K562 (cell line): Measurements from ENCODE around the gene TXLNB. TPM values are rescaled to one million over a fixed set of nuclear protein-coding genes. Genes with fewer than 3 reads are reported as not detected.

ENCODE experiments used
- ATAC-seq: fragments of 200-7000 bp; cut with Tn5 transposase; 3 replicates; pipeline ENCODE4 v1.9.1; 2020; ENCODE audit warnings: moderate library complexity
- BruUV-seq: library from RNA; stranded (reverse); fragments of 400-500 nt; replicated peaks from 2 replicates; lab custom pipeline; 2021; lab: Mats Ljungman, UMichigan
- CTCF ChIA-PET: fragments of 300-600 bp; formaldehyde crosslinking; extraction: SDS; loops from one replicate; lab custom pipeline; 2021; ENCODE audit warnings: low intra/inter-chr PET ratio; lab: Yijun Ruan, JAX
- POLR2A ChIA-PET: fragments of 300-600, 350-650 bp; sonication (Branson Sonifier 250); formaldehyde crosslinking; extraction: SDS; loops from one replicate; lab custom pipeline; 2021; ENCODE audit warnings: antibody characterized with exemption, inconsistent platforms; lab: Yijun Ruan, JAX
- DNase-seq, 4 experiments: peaks; one replicate each; pipeline versions ENCODE4 v3.0.0 to v3.0.0-alpha.2; 2011 to 2018; ENCODE audit warnings: low spot score in 3 of 4, mixed read lengths in 3 of 4; ENCODE audit errors: extremely low read depth in 1 of 4
- FAIRE-seq: peaks from 2 replicates; lab custom pipeline; 2011; peaks lifted over from hg19 to GRCh38; lab: Jason Lieb, UNC
- H2AFZ ChIP-seq: 2 replicates; pipeline ENCODE4 v1.6.0; 2011; ENCODE audit warnings: low read depth, low read length, control low read depth, inconsistent platforms
- H3K27ac ChIP-seq: fragments of 200-600 bp; 3 replicates; pipeline ENCODE4 v1.8.0; 2011; ENCODE audit warnings: low read depth, mild to moderate bottlenecking, control low read depth, inconsistent platforms, low read length, moderate library complexity, mixed read lengths; ENCODE audit errors: extremely low read depth
- H3K27me3 ChIP-seq, 2 experiments: fragments of 300-600 bp in 1 of 2; 2 replicates in 1 of 2; 3 replicates in 1 of 2; pipeline versions ENCODE4 v1.6.0 to v1.8.0; 2011; ENCODE audit warnings: inconsistent platforms in 2 of 2, low read length in 2 of 2, mild to moderate bottlenecking in 1 of 2, mixed read lengths in 1 of 2, moderate library complexity in 1 of 2; ENCODE audit not compliant: control insufficient read depth in 2 of 2, insufficient read depth in 2 of 2
- H3K36me3 ChIP-seq: fragments of 300-600 bp; 3 replicates; pipeline ENCODE4 v1.8.0; 2011; ENCODE audit warnings: mild to moderate bottlenecking, low read length, inconsistent platforms; ENCODE audit not compliant: control insufficient read depth, insufficient read depth
- H3K4me1 ChIP-seq, 2 experiments: fragments of 200-600 bp in 1 of 2; replicated peaks in 1 of 2; 2 replicates in 1 of 2; 3 replicates in 1 of 2; pipeline versions ENCODE4 v1.5.1 to v1.8.0; 2011; ENCODE audit warnings: inconsistent platforms in 2 of 2, low read length in 2 of 2, mild to moderate bottlenecking in 1 of 2, mixed read lengths in 1 of 2, moderate library complexity in 1 of 2; ENCODE audit not compliant: control insufficient read depth in 2 of 2, insufficient read depth in 2 of 2
- H3K4me2 ChIP-seq: 2 replicates; pipeline ENCODE4 v1.6.1; 2011; ENCODE audit warnings: low read length, control low read depth, inconsistent platforms, mixed read lengths; ENCODE audit not compliant: insufficient read depth
- H3K4me3 ChIP-seq: fragments of 200-600 bp; sonication (generic), shearing (Covaris generic); 2 replicates; pipeline ENCODE4 v1.5.1; 2016; ENCODE audit warnings: control low read depth, inconsistent platforms
- H3K79me2 ChIP-seq: fragments of 200-600 bp; 3 replicates; pipeline ENCODE4 v1.8.0; 2011; ENCODE audit warnings: low read length, inconsistent platforms; ENCODE audit not compliant: control insufficient read depth, insufficient read depth
- H3K9ac ChIP-seq, 2 experiments: 2 replicates each; pipeline versions ENCODE4 v1.6.0 to v1.6.1; 2011; ENCODE audit warnings: low read depth in 2 of 2, low read length in 2 of 2, control low read depth in 1 of 2, inconsistent platforms in 1 of 2, mild to moderate bottlenecking in 1 of 2, mixed read lengths in 1 of 2; ENCODE audit not compliant: insufficient read depth in 1 of 2
- H3K9me1 ChIP-seq: one replicate; pipeline ENCODE4 v1.6.0; 2011; ENCODE audit warnings: inconsistent platforms, mild to moderate bottlenecking, low read length, moderate library complexity; ENCODE audit not compliant: control insufficient read depth, insufficient read depth
- H3K9me3 ChIP-seq: replicated peaks from 2 replicates; pipeline ENCODE4 v1.5.1; 2011; ENCODE audit warnings: low read depth, low read length, inconsistent platforms; ENCODE audit not compliant: control insufficient read depth, insufficient read depth
- H4K20me1 ChIP-seq: replicated peaks from 2 replicates; pipeline ENCODE4 v1.6.1; 2011; ENCODE audit warnings: low read length, inconsistent platforms, mixed read lengths; ENCODE audit not compliant: control insufficient read depth, insufficient read depth
- BCOR ChIP-seq: fragments of 450-650 bp; IDR thresholded peaks from 2 replicates; pipeline ENCODE4 v1.6.1; 2016
- DMBX1 ChIP-seq: fragments of 250-450 bp; sonication (Bioruptor Pico); IDR thresholded peaks from 2 replicates; pipeline ENCODE4 v1.8.0; 2022; ENCODE audit warnings: inconsistent platforms, mild to moderate bottlenecking, moderate library complexity, borderline replicate concordance
- NFIC ChIP-seq: fragments of 450-650 bp; IDR thresholded peaks from 2 replicates; pipeline ENCODE4 v1.6.1; 2017; ENCODE audit warnings: mild to moderate bottlenecking, inconsistent platforms
- WGBS: fragments of 100-300 bp; shearing (Covaris generic); methylation state at CpG from one replicate; pipeline ENCODE4 v1.1.6; 2016; ENCODE audit warnings: low coverage, mixed read lengths; ENCODE audit not compliant: insufficient coverage; ENCODE audit errors: missing lambda C conversion rate; 5-methylcytosine and 5-hydroxymethylcytosine counted together
- in situ Hi-C: fragments of 300-500 bp; cut with MboI; formaldehyde crosslinking; loops from 4 replicates; pipeline ENCODE4 v1.15.0; 2018; ENCODE audit warnings: inconsistent platforms, mixed read lengths
- intact Hi-C: fragments of 100-400 bp; cut with micrococcal nuclease; formaldehyde crosslinking; loops from 2 replicates; pipeline ENCODE4 v1.14.2; 2022
- polyA plus RNA-seq, 8 experiments: library from polyadenylated mRNA; depleted of rRNA in 4 of 8; stranded (reverse) in 5 of 8; unstranded in 3 of 8; fragments of >200 nt; fragmentation: Nextera tagmentation in 2 of 8; fragmentation: Illumina TruSeq in 1 of 8; extraction: Ambion mirVana in 2 of 8; extraction: Trizol in 1 of 8; gene quantifications; 2 replicates each; pipeline versions ENCODE4 v1.2.1 to v1.2.3, GENCODE V29; 2011 to 2014; ENCODE audit warnings: inconsistent platforms in 1 of 8, missing spikeins in 1 of 8
- total RNA-seq, 7 experiments: library from RNA; depleted of rRNA in 6 of 7; stranded (reverse); fragments of >200 nt in 6 of 7; fragmentation: Illumina TruSeq in 2 of 7; extraction: Trizol in 2 of 7; gene quantifications; 2 replicates each; pipeline versions ENCODE4 v1.2.1 to v1.2.3, GENCODE V29; 2011 to 2021; ENCODE audit warnings: low replicate concordance in 1 of 7
- TF ChIP-seq, protein P1 (sequence below): fragments of 250-450 bp; sonication (Bioruptor Pico); IDR thresholded peaks from 2 replicates; pipeline ENCODE4 v1.9.0; 2021; ENCODE audit warnings: mild to moderate bottlenecking

TXLNB gene
- total and polyA plus RNA-seq, 9 of the 15 experiments (the other 6 are each of a cell fraction or from before 2014, with no cell fraction given): not detected

DNA sequence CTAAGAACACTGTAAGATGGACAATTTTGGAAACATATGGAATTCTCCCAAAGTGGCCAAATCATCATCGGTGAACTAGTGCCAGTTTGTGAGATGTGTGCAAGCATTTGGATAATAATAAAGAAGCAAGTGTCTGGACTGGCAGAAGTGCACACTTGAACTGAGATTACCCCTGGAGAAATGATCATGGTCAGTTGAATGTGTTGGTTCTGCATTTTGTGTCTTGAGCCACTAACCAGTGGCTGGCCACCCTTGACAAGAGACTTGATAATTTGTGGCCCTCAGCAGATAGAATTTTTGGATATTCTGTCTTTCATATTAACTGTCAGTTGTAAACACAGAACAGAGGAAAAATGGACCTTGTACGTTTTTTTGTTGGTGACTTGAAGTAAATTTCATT lies 45.2 kb upstream of the TXLNB start:
- WGBS: 14% methylated on average over 2 of the region's 2 CpGs
- intact Hi-C loops: no loop called here
- FAIRE-seq (no peak), ATAC-seq (no peak), DNase-seq (no peak)
- TF ChIP-seq BCOR: no peak
- TF ChIP-seq, protein P1, sequence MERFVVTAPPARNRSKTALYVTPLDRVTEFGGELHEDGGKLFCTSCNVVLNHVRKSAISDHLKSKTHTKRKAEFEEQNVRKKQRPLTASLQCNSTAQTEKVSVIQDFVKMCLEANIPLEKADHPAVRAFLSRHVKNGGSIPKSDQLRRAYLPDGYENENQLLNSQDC (CRISPR knock-in tag): no peak
- no peak overlapping the region for H3K9ac ChIP-seq
- peaks cover 5 to 24% of the 10 kb centered on the region in 2 experiments for H3K27me3 ChIP-seq
- no peak overlapping the region for H3K4me3 ChIP-seq
- no peak overlapping the region for H3K27ac ChIP-seq
- ChIA-PET CTCF (no interaction called here), POLR2A (interaction anchor here (0.6 to 1.4 kb wide), 3 partner anchors 18 to 932 kb away, joined by 3 to 4 read pairs (median 4); no protein-coding TSS in a partner anchor)
- no peaks in the 10 kb centered on the region for H3K9me1 ChIP-seq
- no peaks in the 10 kb centered on the region for H4K20me1 ChIP-seq
- H2AFZ ChIP-seq: no peak overlapping the region
- H3K4me2 ChIP-seq: no peak overlapping the region
- H3K36me3 ChIP-seq: no peaks in the 10 kb centered on the region
- H3K4me1 ChIP-seq: no peaks in the 10 kb centered on the region
- in situ Hi-C loops: no loop called here
- BruUV-seq: no TSS peak
- no peaks in the 10 kb centered on the region for H3K79me2 ChIP-seq
- H3K9me3 ChIP-seq: no peaks in the 10 kb centered on the region

GRCh38 chr6:139336488-139336887 lies 44.7 kb upstream of the TXLNB start:
- no peak overlapping the region for H3K4me3 ChIP-seq
- FAIRE-seq (no peak), ATAC-seq (no peak), DNase-seq (no peak)
- H3K9me3 ChIP-seq: no peaks in the 10 kb centered on the region
- H3K27ac ChIP-seq: no peak overlapping the region
- BruUV-seq: no TSS peak
- H4K20me1 ChIP-seq: no peaks in the 10 kb centered on the region
- peaks cover 5 to 24% of the 10 kb centered on the region in 2 experiments for H3K27me3 ChIP-seq
- no peak overlapping the region for H3K9ac ChIP-seq
- 28% methylated on average over 4 of the region's 4 CpGs for WGBS
- no peaks in the 10 kb centered on the region for H3K36me3 ChIP-seq
- ChIA-PET POLR2A (interaction anchor here (0.8 kb wide), 1 partner anchor 50 kb away, joined by 4 read pairs; no protein-coding TSS in a partner anchor), CTCF (no interaction called here)
- no peaks in the 10 kb centered on the region for H3K4me1 ChIP-seq
- H3K4me2 ChIP-seq: no peak overlapping the region
- in situ Hi-C loops: no loop called here
- no peaks in the 10 kb centered on the region for H3K79me2 ChIP-seq
- H3K9me1 ChIP-seq: no peaks in the 10 kb centered on the region
- TF ChIP-seq DMBX1 (CRISPR knock-in tag) (no peak), NFIC (peak; percentile 62)
- H2AFZ ChIP-seq: no peak overlapping the region; the same call in 1 of the 2 replicates
- intact Hi-C loops: no loop called here
